NCI-H1092 treated with DMSO at 0.1 percent for 48 hours (cell line): ENCODE measurements around the gene DDX50.
A peak's percentile ranks its signal among the peaks of the same experiment; 100 is the strongest.

Experiments
- DNase-seq: peaks from one replicate; lab custom pipeline; 2025; lab: John Stamatoyannopoulos, UW

Gene DDX50

GRCh38 chr10:68981074-68981473 lies 80.0 kb downstream of the DDX50 start:
- DNase-seq: no peak

GRCh38 chr10:68982389-68982788 lies 81.3 kb downstream of the DDX50 start:
- DNase-seq: no peak

DNA sequence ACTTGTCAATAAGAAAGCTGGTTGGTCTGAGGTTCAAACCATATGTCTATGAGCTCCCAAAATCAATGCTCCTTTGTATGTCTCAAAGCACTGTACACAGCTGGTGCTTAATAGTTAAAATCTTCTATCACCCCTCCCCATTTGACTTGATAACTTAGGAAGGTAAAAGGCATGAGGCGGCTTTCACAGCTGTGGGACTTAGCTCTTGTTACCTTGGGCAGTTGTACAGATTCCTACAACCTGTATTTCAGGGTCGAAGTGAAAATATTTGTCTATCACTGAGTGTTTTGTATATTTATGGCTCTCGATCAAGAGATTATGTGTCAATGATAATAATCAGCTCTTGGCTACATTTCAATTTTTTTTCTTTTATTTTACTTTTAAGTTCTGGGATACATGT lies 86.5 kb downstream of the DDX50 start:
- DNase-seq: no peak

GRCh38 chr10:68988530-68989316 lies 87.6 kb downstream of the DDX50 start, which contains the start of gene KIFBP:
TSS of gene KIFBP (plus strand) at chr10:68988803. CDS start at chr10:68988833, 30 bp downstream.
- peak; percentile 93 for DNase-seq

DNA sequence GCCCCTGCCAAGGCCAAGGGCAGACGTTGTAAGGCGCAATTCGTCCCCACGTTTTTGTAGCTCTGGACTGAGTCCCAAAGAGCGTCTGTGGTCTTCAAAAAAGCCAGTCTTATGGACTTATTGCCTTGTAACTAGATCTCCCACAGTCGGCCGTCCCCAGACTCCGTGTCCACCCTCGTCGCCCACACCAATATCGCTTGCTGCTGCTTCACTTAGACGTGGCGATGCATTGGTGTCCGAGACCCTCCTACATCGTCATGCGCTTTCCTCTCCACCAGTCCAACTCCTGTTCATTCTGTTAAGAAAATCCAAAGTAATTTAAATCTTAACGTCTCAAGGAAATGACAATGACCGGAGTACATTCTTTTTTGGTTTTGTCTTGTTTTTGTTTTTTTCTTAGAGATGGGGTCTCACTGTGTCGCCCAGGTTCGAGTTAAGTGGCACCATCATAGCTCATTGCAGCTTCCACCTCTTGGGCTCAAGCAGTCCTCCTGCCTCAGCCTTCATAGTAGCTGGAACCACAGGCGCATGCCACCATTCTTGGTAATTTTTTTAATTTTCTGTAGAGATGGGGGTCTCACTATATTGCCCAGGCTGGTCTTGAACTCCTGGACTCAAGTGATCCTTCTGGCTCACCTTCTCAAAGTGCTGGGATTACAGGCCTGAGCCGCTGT lies 88.3 kb downstream of the DDX50 start:
- peak; percentile 46 for DNase-seq

DNA sequence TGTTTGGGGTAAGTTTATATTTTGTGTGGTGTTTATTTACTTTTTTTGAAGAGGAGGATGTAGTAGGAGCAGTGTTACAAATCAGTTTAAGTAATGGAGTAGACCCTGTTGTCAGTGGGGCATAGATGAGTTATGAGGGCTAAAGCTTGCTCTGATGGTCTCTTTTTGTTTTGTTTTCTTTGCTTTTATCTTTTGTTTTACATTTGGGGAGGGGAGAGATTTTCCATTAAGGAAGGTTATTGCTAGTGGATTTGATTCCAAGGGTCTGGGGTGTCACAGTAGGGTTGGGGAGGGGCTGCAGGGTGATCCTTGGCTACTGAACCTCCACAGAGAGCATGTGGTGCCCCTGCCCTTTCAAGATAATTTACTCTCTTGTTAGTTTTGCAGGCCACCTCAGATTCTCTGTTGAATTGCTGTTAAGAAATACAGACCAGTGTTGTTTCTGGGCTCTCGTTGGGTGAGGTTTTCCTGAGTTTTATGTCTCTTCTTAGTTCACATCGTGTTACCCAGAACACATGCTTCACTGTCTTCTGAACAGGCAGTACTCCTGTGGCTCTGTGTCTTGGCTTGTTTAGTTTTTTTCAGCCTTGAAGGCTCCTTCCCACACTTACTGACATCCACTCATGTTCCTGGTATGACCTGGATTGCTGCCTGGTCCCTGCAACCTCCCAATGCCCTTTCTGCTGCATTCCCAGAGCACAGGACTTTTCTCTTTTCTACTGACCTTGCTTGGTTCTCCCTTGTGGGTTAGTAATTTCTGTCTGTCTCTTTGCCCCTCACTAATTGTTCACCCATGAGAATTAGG lies 91.7 kb downstream of the DDX50 start:
- no peak for DNase-seq
